Measurements from ENCODE around the gene ABHD3. TPM values are rescaled to one million over a fixed set of nuclear protein-coding genes. Genes with fewer than 3 reads are reported as not detected.
"Not testable (repeated sequence)": the region's sequence is repeated elsewhere in the genome, so short reads cannot be mapped to it uniquely, and the experiment has no call there.

ABHD3 gene
- total RNA-seq, 3 donors from 2014 or later, result 82.7 to 160 (median 150) TPM

DNA sequence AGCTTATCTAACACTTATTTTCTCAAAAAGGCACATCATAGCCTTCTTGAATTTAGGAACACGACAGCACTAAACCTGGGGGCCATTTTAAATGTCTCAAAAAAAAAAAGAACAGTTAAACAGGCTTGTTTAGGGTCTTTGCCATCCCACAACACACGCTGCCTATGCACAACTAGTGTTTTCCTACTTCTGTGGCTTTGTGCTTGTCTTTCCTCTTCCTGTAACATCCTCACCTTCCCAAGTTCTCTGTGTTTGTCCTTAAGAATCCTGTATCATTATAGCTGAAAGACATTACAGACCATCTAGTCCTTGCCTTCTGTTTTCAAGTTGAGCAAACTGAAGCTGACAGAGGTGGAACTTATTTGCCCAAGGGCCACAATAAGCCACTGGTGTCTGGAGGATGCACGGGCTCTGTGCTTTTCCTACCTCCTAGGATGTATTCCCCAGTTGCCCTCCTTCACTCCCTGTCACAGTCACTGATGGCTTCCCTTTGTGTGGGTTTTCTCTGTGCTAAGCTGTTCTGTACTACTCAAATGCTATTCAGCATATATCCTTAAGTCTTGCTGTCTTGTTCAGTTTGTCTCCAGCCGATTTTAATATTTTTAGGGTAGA is 69.9 kb downstream of the ABHD3 start:
- Histone ChIP-seq H3K9me3 (no peaks in the 10 kb centered on the region), H3K36me3 (ENCODE audit: low read depth) (no peaks in the 10 kb centered on the region), H3K4me3 (no peak overlapping the region), H3K4me1 (ENCODE audit: low read depth) (peaks cover 5% of the 10 kb centered on the region)
- no peak for DNase-seq
- TF ChIP-seq, protein P1, sequence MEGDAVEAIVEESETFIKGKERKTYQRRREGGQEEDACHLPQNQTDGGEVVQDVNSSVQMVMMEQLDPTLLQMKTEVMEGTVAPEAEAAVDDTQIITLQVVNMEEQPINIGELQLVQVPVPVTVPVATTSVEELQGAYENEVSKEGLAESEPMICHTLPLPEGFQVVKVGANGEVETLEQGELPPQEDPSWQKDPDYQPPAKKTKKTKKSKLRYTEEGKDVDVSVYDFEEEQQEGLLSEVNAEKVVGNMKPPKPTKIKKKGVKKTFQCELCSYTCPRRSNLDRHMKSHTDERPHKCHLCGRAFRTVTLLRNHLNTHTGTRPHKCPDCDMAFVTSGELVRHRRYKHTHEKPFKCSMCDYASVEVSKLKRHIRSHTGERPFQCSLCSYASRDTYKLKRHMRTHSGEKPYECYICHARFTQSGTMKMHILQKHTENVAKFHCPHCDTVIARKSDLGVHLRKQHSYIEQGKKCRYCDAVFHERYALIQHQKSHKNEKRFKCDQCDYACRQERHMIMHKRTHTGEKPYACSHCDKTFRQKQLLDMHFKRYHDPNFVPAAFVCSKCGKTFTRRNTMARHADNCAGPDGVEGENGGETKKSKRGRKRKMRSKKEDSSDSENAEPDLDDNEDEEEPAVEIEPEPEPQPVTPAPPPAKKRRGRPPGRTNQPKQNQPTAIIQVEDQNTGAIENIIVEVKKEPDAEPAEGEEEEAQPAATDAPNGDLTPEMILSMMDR (IDR thresholded peaks at IDR 0.05), result no peak
- intact Hi-C loops (cut with DNase I, micrococcal nuclease), result no loop called here
- ATAC-seq, result no peak

DNA sequence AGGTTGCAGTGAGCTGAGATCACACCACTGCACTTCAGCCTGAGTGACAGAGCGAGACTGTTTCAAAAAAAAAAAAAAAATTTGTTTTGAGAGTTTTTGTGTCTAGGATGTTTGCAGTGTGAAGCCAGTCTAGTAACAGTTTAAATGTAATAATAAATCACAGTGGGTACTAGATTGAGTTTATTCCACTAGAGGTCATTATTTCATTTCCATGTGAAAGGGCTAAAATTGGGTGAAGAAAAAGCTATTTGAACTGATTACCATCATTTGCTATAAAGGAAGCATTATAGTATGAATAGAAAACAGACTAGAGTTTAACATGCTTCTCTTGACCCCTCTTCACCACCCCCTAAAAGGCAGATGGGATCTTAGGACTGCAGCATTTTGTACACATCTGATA is 72.2 kb downstream of the ABHD3 start:
- DNase-seq (no peak), ATAC-seq (no peak)
- H3K4me1 ChIP-seq (ENCODE audit: low read depth), result no peaks in the 10 kb centered on the region
- no peak overlapping the region for H3K4me3 ChIP-seq
- intact Hi-C loops (cut with DNase I, micrococcal nuclease), result no loop called here
- H3K9me3 ChIP-seq, result no peaks in the 10 kb centered on the region
- H3K36me3 ChIP-seq (ENCODE audit: low read depth), result no peaks in the 10 kb centered on the region
- TF ChIP-seq, protein P1 (IDR thresholded peaks at IDR 0.05), result no peak

- Histone ChIP-seq H3K9me3 (no peaks in the 10 kb centered on the region), H3K4me3 (no peak overlapping the region), H3K36me3 (ENCODE audit: low read depth) (peaks cover 3% of the 10 kb centered on the region), H3K4me1 (ENCODE audit: low read depth) (no peaks in the 10 kb centered on the region)
- ATAC-seq (peak; percentile 22), DNase-seq (no peak)
- intact Hi-C loops (cut with DNase I, micrococcal nuclease), result no loop called here
- TF ChIP-seq, protein P1 (IDR thresholded peaks at IDR 0.05), result no peak
These were observed 75.3 kb downstream of the ABHD3 start for GRCh38 chr18:21629089-21629832.

DNA sequence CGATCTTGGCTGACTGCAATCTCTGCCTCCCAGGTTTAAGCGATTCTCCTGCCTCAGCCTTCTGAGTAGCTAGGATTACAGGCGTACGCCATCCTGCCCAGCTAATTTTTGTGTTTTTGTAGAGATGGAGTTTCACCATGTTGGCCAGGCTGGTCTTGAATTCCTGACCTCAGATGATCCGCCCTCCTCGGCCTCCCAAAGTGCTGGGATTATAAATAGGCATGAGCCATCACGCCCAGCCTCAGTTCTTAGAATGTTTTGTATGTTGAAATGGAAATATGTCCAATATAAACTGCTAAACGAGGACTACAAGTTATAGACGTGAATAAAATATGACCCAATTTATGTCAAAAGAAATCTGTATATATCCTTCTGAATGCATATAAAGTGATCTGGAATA is 82.9 kb downstream of the ABHD3 start:
- DNase-seq; intact Hi-C loops (cut with DNase I, micrococcal nuclease); ATAC-seq; H3K4me3 ChIP-seq; H3K36me3 ChIP-seq (ENCODE audit: low read depth); H3K9me3 ChIP-seq; H3K4me1 ChIP-seq (ENCODE audit: low read depth): not testable (repeated sequence)

DNA sequence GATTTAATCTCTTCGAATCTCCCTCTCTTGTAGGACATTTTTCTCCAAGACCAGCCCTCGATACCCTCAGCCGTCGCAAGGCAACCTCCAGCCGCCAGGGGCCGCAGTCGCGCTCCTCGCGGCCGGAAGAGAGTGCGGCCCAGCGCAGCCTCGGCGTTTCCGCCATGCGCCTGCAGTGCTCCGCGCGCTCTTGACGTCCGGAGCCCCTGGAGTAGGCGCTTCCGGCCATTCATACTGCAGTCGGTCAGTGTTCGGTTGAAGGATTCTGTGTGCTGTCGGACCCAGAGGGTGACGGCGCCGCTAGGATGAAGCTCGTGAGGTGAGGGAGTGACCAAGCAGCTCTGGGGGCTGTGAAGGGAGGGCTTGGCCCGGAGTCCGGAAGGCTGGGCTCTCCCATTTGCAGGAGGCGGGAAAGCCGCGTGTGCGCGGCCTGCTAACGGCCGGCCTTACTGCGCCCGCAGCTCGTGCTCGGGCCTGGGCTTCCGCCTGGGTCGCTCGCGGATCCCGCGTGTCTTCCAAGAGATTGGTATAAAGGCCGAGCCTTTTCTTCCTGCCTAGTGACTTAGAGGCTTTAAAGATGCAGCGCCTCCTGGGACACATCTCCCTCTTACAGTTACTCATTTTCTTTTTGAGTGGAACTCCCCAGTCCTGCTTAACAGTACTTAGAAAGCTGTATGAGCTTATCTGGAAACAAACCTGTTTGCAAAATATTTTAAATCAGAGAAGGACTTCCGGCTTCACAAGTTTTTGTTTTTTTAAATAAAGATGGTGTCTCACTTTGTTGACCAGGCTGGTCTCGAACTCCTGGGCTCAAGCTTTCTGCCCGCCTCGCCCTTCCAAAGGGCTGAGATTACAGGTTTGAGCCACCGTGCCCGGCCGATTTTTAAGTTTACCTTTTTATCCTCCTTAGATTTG is 92.2 kb downstream of the ABHD3 start, which contains the start of gene SNRPD1:
TSS of gene SNRPD1 (plus strand) at position 190 of the 915 bp plus-strand sequence. CDS start at position 306, 116 bp downstream.
- Histone ChIP-seq H3K4me1 (ENCODE audit: low read depth) (peaks cover 8% of the 10 kb centered on the region), H3K36me3 (ENCODE audit: low read depth) (no peaks in the 10 kb centered on the region), H3K9me3 (no peaks in the 10 kb centered on the region), H3K4me3 (peak within 1 kb of the TSS; percentile 80)
- ATAC-seq (peak; percentile 100), DNase-seq (peak; percentile 92 to 96 (median 93))
- TF ChIP-seq, protein P1 (IDR thresholded peaks at IDR 0.05), result peak; percentile 95
- intact Hi-C loops (cut with DNase I, micrococcal nuclease), result no loop called here

DNA sequence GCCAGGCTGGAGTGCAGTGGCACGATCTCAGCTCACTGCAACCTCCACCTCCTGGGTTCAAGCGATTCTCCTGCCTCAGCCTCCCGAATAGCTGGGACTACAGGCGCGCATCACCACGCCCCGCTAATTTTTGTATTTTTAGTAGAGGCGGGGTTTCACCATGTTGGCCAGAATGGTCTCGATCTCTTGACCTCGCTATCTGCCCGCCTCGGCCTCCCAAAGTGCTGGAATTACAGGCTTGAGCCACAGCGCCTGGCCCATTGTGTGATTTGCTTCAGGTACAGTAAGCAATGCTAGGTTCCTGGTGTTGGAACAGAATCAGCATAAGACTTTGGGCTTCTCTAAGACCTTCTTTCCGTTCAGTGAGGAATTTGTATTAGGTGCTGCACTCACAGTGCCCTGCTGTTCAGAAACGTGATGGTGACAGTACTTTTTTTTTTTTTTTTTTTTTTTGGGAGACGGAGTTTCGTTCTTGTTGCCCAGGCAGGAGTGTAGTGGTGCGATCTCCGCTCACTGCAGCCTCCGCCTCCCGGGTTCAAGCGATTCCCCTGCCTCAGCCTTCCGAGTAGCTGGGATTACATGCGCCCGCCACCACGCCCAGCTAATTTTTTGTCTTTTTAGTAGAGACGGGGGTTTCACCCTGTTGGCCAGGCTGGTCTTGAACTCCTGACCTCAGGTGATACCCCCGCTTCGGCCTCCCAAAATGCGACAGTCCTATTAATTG is 93.0 kb downstream of the ABHD3 start:
- H3K4me3 ChIP-seq, result peak overlapping the region; percentile 80
- H3K9me3 ChIP-seq; H3K4me1 ChIP-seq (ENCODE audit: low read depth); ATAC-seq; intact Hi-C loops (cut with DNase I, micrococcal nuclease); H3K36me3 ChIP-seq (ENCODE audit: low read depth): not testable (repeated sequence)
- DNase-seq, result peak in 2 of 3 donors; percentile 8 to 36

Measured in mucosa of descending colon (tissue), 3 donors.